ENCODE measurements around the gene PRKAG2.

DNA sequence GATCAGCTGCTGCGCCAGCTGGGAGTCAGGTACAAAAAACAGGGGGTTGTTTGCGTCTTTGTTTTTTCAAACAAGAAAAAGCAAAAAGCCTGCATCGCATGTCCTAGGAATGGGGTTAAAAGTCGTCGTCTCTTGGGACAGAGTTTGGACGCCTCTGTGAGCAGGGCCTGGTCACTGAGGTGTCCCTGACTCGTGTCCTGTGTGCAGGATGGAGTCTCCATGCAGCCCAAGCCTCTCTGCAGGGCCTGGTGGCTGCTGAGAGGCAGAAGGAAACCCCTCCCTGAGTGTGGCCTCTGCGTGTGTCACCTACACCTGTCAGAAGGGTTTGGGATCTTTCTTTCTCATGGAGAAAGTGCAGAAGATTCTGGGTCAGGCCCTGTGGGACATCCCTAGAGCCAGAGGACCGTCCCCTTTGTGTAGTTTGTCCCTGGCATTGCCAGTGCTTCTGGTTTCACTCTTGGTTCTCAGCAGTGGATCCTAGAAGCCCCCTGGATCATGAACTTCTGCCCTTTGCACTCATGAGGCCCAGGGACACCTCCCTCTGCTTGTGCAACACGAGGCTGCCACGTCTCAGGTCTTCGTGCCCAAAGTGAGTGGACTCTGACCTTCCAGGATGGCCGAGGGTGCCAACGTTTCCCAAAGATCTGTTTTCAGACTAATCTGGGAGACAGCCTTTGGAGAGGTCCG lies 75.0 kb downstream of the PRKAG2 start:
- TF ChIP-seq, protein P1, sequence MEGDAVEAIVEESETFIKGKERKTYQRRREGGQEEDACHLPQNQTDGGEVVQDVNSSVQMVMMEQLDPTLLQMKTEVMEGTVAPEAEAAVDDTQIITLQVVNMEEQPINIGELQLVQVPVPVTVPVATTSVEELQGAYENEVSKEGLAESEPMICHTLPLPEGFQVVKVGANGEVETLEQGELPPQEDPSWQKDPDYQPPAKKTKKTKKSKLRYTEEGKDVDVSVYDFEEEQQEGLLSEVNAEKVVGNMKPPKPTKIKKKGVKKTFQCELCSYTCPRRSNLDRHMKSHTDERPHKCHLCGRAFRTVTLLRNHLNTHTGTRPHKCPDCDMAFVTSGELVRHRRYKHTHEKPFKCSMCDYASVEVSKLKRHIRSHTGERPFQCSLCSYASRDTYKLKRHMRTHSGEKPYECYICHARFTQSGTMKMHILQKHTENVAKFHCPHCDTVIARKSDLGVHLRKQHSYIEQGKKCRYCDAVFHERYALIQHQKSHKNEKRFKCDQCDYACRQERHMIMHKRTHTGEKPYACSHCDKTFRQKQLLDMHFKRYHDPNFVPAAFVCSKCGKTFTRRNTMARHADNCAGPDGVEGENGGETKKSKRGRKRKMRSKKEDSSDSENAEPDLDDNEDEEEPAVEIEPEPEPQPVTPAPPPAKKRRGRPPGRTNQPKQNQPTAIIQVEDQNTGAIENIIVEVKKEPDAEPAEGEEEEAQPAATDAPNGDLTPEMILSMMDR (IDR thresholded peaks at IDR 0.05): no peak
- TF ChIP-seq POLR2A (IDR thresholded peaks at IDR 0.05): no peak
